GM23338 (cell line): ENCODE results near the gene CACNG7. TPM values are rescaled to one million over a fixed set of nuclear protein-coding genes. Genes with fewer than 3 reads are reported as not detected.

Experiments used
- EZH2 ChIP-seq: fragments of 200-600 bp; sonication (generic); IDR thresholded peaks from one replicate; pipeline ENCODE4 v1.8.0; 2017; ENCODE audit warnings: antibody characterized with exemption, mild to moderate bottlenecking, low read depth; ENCODE audit not compliant: unreplicated experiment
- EZH2phosphoT487 ChIP-seq: fragments of 200-600 bp; sonication (generic); IDR thresholded peaks from one replicate; pipeline ENCODE4 v1.8.1; 2018; ENCODE audit warnings: antibody characterized with exemption; ENCODE audit not compliant: unreplicated experiment
- polyA plus RNA-seq: library from polyadenylated mRNA; unstranded; fragments of >200 nt; fragmentation: Nextera tagmentation; extraction: Ambion mirVana; gene quantifications from 2 replicates; pipeline ENCODE4 v1.2.1, GENCODE V29; 2016
- total RNA-seq: library from RNA; depleted of rRNA; stranded (reverse); fragments of >200 nt; shearing (Covaris generic); gene quantifications from 2 replicates; pipeline ENCODE4 v1.2.3, GENCODE V29; 2014
- TF ChIP-seq, protein P1 (sequence below): fragments of 250-450 bp; sonication (Bioruptor Pico); IDR thresholded peaks from 2 replicates; pipeline ENCODE4 v1.5.0; 2020; ENCODE audit warnings: mild to moderate bottlenecking, moderate library complexity
- TF ChIP-seq, protein P2 (sequence below): IDR thresholded peaks from one replicate; pipeline ENCODE4 v1.6.1; 2018; ENCODE audit warnings: antibody characterized with exemption; ENCODE audit not compliant: unreplicated experiment

CACNG7 gene
- total and polyA plus RNA-seq, 2 experiments from 2014 or later, result 9.8 to 15.6 TPM

- TF ChIP-seq, protein P1, sequence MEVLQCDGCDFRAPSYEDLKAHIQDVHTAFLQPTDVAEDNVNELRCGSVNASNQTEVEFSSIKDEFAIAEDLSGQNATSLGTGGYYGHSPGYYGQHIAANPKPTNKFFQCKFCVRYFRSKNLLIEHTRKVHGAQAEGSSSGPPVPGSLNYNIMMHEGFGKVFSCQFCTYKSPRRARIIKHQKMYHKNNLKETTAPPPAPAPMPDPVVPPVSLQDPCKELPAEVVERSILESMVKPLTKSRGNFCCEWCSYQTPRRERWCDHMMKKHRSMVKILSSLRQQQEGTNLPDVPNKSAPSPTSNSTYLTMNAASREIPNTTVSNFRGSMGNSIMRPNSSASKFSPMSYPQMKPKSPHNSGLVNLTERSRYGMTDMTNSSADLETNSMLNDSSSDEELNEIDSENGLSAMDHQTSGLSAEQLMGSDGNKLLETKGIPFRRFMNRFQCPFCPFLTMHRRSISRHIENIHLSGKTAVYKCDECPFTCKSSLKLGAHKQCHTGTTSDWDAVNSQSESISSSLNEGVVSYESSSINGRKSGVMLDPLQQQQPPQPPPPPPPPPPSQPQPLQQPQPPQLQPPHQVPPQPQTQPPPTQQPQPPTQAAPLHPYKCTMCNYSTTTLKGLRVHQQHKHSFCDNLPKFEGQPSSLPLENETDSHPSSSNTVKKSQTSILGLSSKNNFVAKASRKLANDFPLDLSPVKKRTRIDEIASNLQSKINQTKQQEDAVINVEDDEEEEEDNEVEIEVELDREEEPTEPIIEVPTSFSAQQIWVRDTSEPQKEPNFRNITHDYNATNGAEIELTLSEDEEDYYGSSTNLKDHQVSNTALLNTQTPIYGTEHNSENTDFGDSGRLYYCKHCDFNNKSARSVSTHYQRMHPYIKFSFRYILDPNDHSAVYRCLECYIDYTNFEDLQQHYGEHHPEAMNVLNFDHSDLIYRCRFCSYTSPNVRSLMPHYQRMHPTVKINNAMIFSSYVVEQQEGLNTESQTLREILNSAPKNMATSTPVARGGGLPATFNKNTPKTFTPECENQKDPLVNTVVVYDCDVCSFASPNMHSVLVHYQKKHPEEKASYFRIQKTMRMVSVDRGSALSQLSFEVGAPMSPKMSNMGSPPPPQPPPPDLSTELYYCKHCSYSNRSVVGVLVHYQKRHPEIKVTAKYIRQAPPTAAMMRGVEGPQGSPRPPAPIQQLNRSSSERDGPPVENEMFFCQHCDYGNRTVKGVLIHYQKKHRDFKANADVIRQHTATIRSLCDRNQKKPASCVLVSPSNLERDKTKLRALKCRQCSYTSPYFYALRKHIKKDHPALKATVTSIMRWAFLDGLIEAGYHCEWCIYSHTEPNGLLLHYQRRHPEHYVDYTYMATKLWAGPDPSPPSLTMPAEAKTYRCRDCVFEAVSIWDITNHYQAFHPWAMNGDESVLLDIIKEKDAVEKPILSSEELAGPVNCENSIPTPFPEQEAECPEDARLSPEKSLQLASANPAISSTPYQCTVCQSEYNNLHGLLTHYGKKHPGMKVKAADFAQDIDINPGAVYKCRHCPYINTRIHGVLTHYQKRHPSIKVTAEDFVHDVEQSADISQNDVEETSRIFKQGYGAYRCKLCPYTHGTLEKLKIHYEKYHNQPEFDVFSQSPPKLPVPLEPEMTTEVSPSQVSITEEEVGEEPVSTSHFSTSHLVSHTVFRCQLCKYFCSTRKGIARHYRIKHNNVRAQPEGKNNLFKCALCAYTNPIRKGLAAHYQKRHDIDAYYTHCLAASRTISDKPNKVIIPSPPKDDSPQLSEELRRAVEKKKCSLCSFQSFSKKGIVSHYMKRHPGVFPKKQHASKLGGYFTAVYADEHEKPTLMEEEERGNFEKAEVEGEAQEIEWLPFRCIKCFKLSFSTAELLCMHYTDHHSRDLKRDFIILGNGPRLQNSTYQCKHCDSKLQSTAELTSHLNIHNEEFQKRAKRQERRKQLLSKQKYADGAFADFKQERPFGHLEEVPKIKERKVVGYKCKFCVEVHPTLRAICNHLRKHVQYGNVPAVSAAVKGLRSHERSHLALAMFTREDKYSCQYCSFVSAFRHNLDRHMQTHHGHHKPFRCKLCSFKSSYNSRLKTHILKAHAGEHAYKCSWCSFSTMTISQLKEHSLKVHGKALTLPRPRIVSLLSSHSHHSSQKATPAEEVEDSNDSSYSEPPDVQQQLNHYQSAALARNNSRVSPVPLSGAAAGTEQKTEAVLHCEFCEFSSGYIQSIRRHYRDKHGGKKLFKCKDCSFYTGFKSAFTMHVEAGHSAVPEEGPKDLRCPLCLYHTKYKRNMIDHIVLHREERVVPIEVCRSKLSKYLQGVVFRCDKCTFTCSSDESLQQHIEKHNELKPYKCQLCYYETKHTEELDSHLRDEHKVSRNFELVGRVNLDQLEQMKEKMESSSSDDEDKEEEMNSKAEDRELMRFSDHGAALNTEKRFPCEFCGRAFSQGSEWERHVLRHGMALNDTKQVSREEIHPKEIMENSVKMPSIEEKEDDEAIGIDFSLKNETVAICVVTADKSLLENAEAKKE (CRISPR knock-in tag), result no peak
- TF ChIP-seq, protein P2, sequence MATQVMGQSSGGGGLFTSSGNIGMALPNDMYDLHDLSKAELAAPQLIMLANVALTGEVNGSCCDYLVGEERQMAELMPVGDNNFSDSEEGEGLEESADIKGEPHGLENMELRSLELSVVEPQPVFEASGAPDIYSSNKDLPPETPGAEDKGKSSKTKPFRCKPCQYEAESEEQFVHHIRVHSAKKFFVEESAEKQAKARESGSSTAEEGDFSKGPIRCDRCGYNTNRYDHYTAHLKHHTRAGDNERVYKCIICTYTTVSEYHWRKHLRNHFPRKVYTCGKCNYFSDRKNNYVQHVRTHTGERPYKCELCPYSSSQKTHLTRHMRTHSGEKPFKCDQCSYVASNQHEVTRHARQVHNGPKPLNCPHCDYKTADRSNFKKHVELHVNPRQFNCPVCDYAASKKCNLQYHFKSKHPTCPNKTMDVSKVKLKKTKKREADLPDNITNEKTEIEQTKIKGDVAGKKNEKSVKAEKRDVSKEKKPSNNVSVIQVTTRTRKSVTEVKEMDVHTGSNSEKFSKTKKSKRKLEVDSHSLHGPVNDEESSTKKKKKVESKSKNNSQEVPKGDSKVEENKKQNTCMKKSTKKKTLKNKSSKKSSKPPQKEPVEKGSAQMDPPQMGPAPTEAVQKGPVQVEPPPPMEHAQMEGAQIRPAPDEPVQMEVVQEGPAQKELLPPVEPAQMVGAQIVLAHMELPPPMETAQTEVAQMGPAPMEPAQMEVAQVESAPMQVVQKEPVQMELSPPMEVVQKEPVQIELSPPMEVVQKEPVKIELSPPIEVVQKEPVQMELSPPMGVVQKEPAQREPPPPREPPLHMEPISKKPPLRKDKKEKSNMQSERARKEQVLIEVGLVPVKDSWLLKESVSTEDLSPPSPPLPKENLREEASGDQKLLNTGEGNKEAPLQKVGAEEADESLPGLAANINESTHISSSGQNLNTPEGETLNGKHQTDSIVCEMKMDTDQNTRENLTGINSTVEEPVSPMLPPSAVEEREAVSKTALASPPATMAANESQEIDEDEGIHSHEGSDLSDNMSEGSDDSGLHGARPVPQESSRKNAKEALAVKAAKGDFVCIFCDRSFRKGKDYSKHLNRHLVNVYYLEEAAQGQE, result no peak
- TF ChIP-seq EZH2, result no peak
- no peak for TF ChIP-seq EZH2phosphoT487
These were observed 27.0 kb downstream of the CACNG7 start (continued) for GRCh38 chr19:53936029-53936428.
